SK-N-SH (cell line): Measurements from ENCODE around the gene STAC. TPM values are rescaled to one million over a fixed set of nuclear protein-coding genes. Genes with fewer than 3 reads are reported as not detected.

Experiments
- CTCF ChIA-PET: fragments of 300-600, 350-600 bp; formaldehyde crosslinking; extraction: SDS; loops from one replicate; lab custom pipeline; 2021; lab: Yijun Ruan, JAX
- POLR2A ChIA-PET: fragments of 350-600 bp; sonication (Branson Sonifier 250); formaldehyde crosslinking; extraction: SDS; loops from one replicate; lab custom pipeline; 2020; ENCODE audit warnings: antibody characterized with exemption, inconsistent platforms; lab: Yijun Ruan, JAX
- DNase-seq: peaks from one replicate; pipeline ENCODE4 v3.0.0; 2012
- H2AFZ ChIP-seq: fragments of 200-600 bp; sonication (generic); 2 replicates; pipeline ENCODE4 v1.8.1; 2016; ENCODE audit warnings: antibody characterized with exemption, mild to moderate bottlenecking, low read depth
- H3F3A ChIP-seq: fragments of 200-600 bp; sonication (generic); replicated peaks from 2 replicates; pipeline ENCODE3; 2016; ENCODE audit warnings: antibody characterized with exemption, mild to moderate bottlenecking; ENCODE audit not compliant: insufficient read depth
- H3K27ac ChIP-seq, 2 experiments: fragments of 200-500 bp in 1 of 2; fragments of 200-600 bp in 1 of 2; sonication (Bioruptor generic) in 1 of 2; sonication (generic), shearing (Covaris generic) in 1 of 2; 2 replicates each; pipeline versions ENCODE4 v1.5.1 to v1.6.1; 2014 to 2016; ENCODE audit warnings: low read depth in 2 of 2, inconsistent platforms in 1 of 2, low read length in 1 of 2, mild to moderate bottlenecking in 1 of 2, mixed read lengths in 1 of 2
- H3K27me3 ChIP-seq: fragments of 200-600 bp; sonication (generic), shearing (Covaris generic); 2 replicates; pipeline ENCODE4 v1.6.1; 2016; ENCODE audit warnings: mixed run types; ENCODE audit not compliant: insufficient read depth
- H3K36me3 ChIP-seq, 2 experiments: fragments of 200-500 bp in 1 of 2; fragments of 200-600 bp in 1 of 2; sonication (Bioruptor generic) in 1 of 2; sonication (generic) in 1 of 2; replicated peaks in 1 of 2; 2 replicates each; pipeline versions ENCODE3 to v1.5.1; 2014 to 2016; ENCODE audit warnings: low read length in 1 of 2, mild to moderate bottlenecking in 1 of 2; ENCODE audit not compliant: insufficient read depth in 2 of 2, control insufficient read depth in 1 of 2
- H3K4me1 ChIP-seq, 2 experiments: fragments of 200-500 bp in 1 of 2; fragments of 200-600 bp in 1 of 2; sonication (Bioruptor generic) in 1 of 2; sonication (generic), shearing (Covaris generic) in 1 of 2; 2 replicates each; pipeline versions ENCODE4 v1.5.1 to v1.6.1; 2014 to 2016; ENCODE audit warnings: low read depth in 1 of 2, low read length in 1 of 2, mixed run types in 1 of 2; ENCODE audit not compliant: insufficient read depth in 2 of 2, control insufficient read depth in 1 of 2
- H3K4me2 ChIP-seq: fragments of 200-600 bp; sonication (generic), shearing (Covaris generic); 2 replicates; pipeline ENCODE4 v1.6.1; 2017; ENCODE audit warnings: mixed run types
- H3K4me3 ChIP-seq, 2 experiments: fragments of 200-500 bp in 1 of 2; fragments of 200-600 bp in 1 of 2; sonication (Bioruptor generic) in 1 of 2; sonication (generic), shearing (Covaris generic) in 1 of 2; 2 replicates each; pipeline versions ENCODE4 v1.5.1 to v1.8.1; 2014 to 2016; ENCODE audit warnings: low read depth in 2 of 2, inconsistent platforms in 1 of 2, low read length in 1 of 2, mild to moderate bottlenecking in 1 of 2, mixed read lengths in 1 of 2, moderate library complexity in 1 of 2
- H3K79me2 ChIP-seq: fragments of 200-600 bp; sonication (generic); 2 replicates; pipeline ENCODE4 v1.8.1; 2017; ENCODE audit warnings: mild to moderate bottlenecking; ENCODE audit not compliant: insufficient read depth
- H3K9ac ChIP-seq: fragments of 200-600 bp; sonication (generic); 2 replicates; pipeline ENCODE4 v1.6.1; 2017; ENCODE audit warnings: mixed run types
- H3K9me2 ChIP-seq: fragments of 200-600 bp; sonication (generic); 2 replicates; pipeline ENCODE4 v1.6.1; 2017; ENCODE audit warnings: mixed run types
- H3K9me3 ChIP-seq: fragments of 200-600 bp; sonication (generic); 2 replicates; pipeline ENCODE4 v1.6.1; 2017; ENCODE audit warnings: mixed run types, mild to moderate bottlenecking, moderate library complexity
- H4K20me1 ChIP-seq: fragments of 200-600 bp; sonication (generic); 2 replicates; pipeline ENCODE4 v1.6.1; 2017; ENCODE audit warnings: mild to moderate bottlenecking, mixed run types; ENCODE audit not compliant: insufficient read depth
- CTCF ChIP-seq: fragments of 200-600 bp; sonication (generic); IDR thresholded peaks from 2 replicates; pipeline ENCODE4 v1.6.1; 2017; ENCODE audit warnings: antibody characterized with exemption, mild to moderate bottlenecking, moderate library complexity
- EZH2phosphoT487 ChIP-seq: fragments of 200-600 bp; sonication (generic); IDR thresholded peaks from 2 replicates; pipeline ENCODE4 v1.6.1; 2017; ENCODE audit warnings: low read depth, mixed run types, mild to moderate bottlenecking, antibody characterized with exemption, moderate library complexity, borderline replicate concordance
- FOSL2 ChIP-seq: IDR thresholded peaks from 2 replicates; pipeline ENCODE4 v1.4.0; 2012; ENCODE audit warnings: low read depth, mild to moderate bottlenecking, moderate library complexity, borderline replicate concordance
- MAX ChIP-seq: IDR thresholded peaks from 2 replicates; pipeline ENCODE4 v1.4.0; 2012; ENCODE audit warnings: low read depth
- MXI1 ChIP-seq: IDR thresholded peaks from 2 replicates; pipeline ENCODE4 v1.6.1; 2012; ENCODE audit warnings: mild to moderate bottlenecking, low read depth, low read length, improper control_type of control experiment
- POLR2AphosphoS5 ChIP-seq: IDR thresholded peaks from 2 replicates; pipeline ENCODE4 v1.6.1; 2012; ENCODE audit warnings: low read depth, low read length
- RXRA ChIP-seq: IDR thresholded peaks from 2 replicates; pipeline ENCODE4 v1.4.0; 2012; ENCODE audit warnings: low read depth, mild to moderate bottlenecking, borderline replicate concordance
- SIN3A ChIP-seq: IDR thresholded peaks from 2 replicates; pipeline ENCODE4 v1.6.1; 2012; ENCODE audit warnings: low read depth, mild to moderate bottlenecking, low read length, moderate library complexity, borderline replicate concordance
- TCF12 ChIP-seq: IDR thresholded peaks from 2 replicates; pipeline ENCODE4 v1.4.0; 2012
- WGBS: methylation state at CpG from one replicate; pipeline ENCODE4 v1.1.6; 2017; ENCODE audit warnings: low lambda C conversion rate; 5-methylcytosine and 5-hydroxymethylcytosine counted together
- polyA plus RNA-seq, 3 experiments: library from polyadenylated mRNA; depleted of rRNA; stranded (reverse); fragments of >200 nt; gene quantifications; 2 replicates each; pipeline ENCODE4 v1.2.3, GENCODE V29; 2012
- TF ChIP-seq, protein P1 (sequence below): IDR thresholded peaks from 2 replicates; pipeline ENCODE4; 2012
- TF ChIP-seq, protein P2 (sequence below): IDR thresholded peaks from 2 replicates; pipeline ENCODE4 v1.4.0; 2012; ENCODE audit warnings: low read depth, borderline replicate concordance
- TF ChIP-seq, protein P3 (sequence below): fragments of 150-350 bp; IDR thresholded peaks from 2 replicates; pipeline ENCODE4 v1.6.1; 2016; ENCODE audit warnings: mild to moderate bottlenecking, low read depth, low read length

The STAC gene
- polyA plus RNA-seq, 1 of the 3 experiments (the other 2 are of a cell fraction) = 25.0 TPM

DNA sequence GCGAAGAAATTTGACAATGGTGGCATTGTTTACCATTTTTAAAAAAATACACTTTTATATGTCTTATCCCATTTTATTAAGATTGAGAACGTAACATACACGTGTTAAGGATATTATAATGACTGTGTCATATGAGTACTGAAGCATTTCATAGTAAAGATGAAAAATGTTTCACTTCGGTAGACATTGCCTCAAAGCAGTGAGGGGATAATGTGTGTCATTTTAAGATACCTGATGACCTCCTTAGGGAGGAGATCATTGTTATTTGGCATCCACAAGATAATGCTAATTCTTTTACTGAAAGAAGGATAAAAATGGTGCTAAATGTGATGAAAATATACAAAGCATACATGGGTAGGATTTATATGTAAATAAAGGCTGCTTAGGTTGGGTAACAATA lies 107.3 kb downstream of the STAC start (continued):
- TF ChIP-seq CTCF = no peak

GRCh38 chr3:36488077-36488789 lies 107.9 kb downstream of the STAC start:
- ChIA-PET POLR2A (no interaction called here), CTCF (no interaction called here)
- Histone ChIP-seq H3K4me3 (no peak overlapping the region), H3K4me1 (peaks cover 0 to 2% of the 10 kb centered on the region in 2 experiments; a peak in 1 of 4 replicates), H3K9me2 (no peaks in the 10 kb centered on the region), H3K27ac (no peak overlapping the region), H3K79me2 (no peaks in the 10 kb centered on the region), H3K9ac (no peak overlapping the region), H3K36me3 (peaks cover 4 to 78% of the 10 kb centered on the region in 2 experiments), H3K4me2 (no peak overlapping the region), H3K27me3 (no peaks in the 10 kb centered on the region), H2AFZ (no peak overlapping the region), H3K9me3 (no peaks in the 10 kb centered on the region), H4K20me1 (no peaks in the 10 kb centered on the region), H3F3A (no peaks in the 10 kb centered on the region)
- WGBS = 85% methylated on average over 6 of the region's 6 CpGs
- no peak for TF ChIP-seq MXI1
- DNase-seq = no peak

GRCh38 chr3:36489101-36489500 lies 108.8 kb downstream of the STAC start:
- Histone ChIP-seq H4K20me1 (no peaks in the 10 kb centered on the region), H3K9me2 (no peaks in the 10 kb centered on the region), H3K4me1 (peaks cover 0 to 2% of the 10 kb centered on the region in 2 experiments; a peak in 1 of 4 replicates), H3K9me3 (no peaks in the 10 kb centered on the region), H3K4me3 (no peak overlapping the region), H3K4me2 (no peak overlapping the region), H3K27ac (no peak overlapping the region), H3K79me2 (no peaks in the 10 kb centered on the region), H3K27me3 (no peaks in the 10 kb centered on the region), H2AFZ (no peak overlapping the region), H3K36me3 (peaks cover 4 to 76% of the 10 kb centered on the region in 2 experiments), H3F3A (no peaks in the 10 kb centered on the region), H3K9ac (no peak overlapping the region)
- ChIA-PET CTCF (no interaction called here), POLR2A (no interaction called here)
- 93% methylated on average over 4 of the region's 4 CpGs for WGBS
- DNase-seq = no peak
- TF ChIP-seq MXI1 = no peak
- no peak for TF ChIP-seq MAX
- TF ChIP-seq, protein P1, sequence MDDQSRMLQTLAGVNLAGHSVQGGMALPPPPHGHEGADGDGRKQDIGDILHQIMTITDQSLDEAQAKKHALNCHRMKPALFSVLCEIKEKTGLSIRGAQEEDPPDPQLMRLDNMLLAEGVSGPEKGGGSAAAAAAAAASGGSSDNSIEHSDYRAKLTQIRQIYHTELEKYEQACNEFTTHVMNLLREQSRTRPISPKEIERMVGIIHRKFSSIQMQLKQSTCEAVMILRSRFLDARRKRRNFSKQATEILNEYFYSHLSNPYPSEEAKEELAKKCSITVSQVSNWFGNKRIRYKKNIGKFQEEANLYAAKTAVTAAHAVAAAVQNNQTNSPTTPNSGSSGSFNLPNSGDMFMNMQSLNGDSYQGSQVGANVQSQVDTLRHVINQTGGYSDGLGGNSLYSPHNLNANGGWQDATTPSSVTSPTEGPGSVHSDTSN = no peak
- TF ChIP-seq FOSL2 = no peak
- TF ChIP-seq RXRA = no peak
- no peak for TF ChIP-seq SIN3A
- TF ChIP-seq POLR2AphosphoS5 = no peak
- TF ChIP-seq, protein P2, sequence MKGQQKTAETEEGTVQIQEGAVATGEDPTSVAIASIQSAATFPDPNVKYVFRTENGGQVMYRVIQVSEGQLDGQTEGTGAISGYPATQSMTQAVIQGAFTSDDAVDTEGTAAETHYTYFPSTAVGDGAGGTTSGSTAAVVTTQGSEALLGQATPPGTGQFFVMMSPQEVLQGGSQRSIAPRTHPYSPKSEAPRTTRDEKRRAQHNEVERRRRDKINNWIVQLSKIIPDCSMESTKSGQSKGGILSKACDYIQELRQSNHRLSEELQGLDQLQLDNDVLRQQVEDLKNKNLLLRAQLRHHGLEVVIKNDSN = no peak
- TF ChIP-seq EZH2phosphoT487 = no peak
- no peak for TF ChIP-seq TCF12
- TF ChIP-seq, protein P3, sequence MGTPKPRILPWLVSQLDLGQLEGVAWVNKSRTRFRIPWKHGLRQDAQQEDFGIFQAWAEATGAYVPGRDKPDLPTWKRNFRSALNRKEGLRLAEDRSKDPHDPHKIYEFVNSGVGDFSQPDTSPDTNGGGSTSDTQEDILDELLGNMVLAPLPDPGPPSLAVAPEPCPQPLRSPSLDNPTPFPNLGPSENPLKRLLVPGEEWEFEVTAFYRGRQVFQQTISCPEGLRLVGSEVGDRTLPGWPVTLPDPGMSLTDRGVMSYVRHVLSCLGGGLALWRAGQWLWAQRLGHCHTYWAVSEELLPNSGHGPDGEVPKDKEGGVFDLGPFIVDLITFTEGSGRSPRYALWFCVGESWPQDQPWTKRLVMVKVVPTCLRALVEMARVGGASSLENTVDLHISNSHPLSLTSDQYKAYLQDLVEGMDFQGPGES = no peak
